Measurements from ENCODE around the gene ALK.

ALK gene

DNA sequence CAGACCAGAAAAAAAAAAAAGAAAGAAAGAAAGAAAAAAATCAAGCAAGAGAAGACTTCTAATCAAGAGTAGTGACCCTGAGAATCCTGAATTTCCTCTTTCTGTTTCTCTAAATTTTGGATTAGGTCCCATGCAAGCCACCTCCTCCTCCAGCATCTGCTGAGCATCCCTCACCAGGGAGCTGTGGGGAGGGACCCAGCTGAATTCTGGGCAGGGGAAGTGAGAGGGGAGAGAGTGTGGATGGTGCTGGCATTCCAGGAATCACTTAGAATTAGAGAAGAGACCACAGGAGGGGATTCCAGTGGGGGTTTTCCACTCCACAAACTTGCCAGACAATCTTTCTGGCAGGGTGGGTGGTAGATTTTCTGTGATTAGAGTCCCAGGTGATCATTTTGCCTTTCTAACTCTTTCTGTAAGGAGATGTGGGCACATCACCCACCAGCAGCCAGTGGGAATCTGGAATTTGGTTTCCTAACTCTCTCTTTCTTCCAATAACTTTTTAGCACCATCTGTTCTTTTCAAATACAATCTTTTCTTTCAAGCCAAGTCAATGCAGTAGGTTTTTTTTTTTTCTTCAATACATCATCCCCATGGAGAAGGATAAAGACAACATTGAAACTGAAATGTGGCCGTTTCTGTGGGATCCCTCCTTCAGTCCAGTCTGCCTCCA lies 526.9 kb downstream of the ALK start:
- DNase-seq, result no peak

DNA sequence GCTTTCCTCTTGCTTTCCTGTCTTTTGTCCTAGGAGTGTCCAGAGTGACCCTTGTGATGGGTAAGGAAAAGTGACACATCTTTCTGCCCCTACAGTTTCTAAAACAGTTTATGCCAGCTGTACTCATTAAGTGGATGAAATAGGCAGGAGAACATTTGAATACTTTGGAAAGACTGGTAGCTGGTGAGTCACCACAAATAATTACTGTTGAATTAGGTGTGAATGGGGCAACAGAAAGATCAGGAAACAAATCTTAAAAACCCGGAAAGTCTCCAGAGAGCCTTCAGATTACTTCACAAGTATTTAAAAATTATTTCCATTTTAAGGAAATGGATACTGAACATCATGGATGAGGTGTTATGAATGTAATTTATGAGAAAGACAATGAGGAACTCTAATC lies 527.7 kb downstream of the ALK start:
- DNase-seq, result no peak

DNA sequence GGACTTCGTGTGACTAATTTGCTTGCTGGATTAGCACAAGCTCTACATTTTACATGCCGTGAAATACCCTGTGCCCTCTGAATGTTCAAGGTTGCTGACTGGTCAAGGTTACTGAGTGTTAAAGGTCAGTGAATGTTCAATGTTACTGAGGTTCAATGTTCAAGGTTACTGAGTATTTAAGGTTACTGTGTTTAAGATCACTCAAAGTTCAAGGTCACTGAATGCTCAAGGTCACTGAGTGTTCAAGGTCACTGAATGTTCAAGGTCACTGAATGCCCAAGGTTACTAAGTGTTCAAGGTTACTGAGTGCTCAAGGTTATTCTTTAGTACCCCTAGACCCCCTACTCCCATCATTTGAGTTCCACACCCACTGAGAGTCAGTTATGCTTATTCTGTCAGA lies 528.6 kb downstream of the ALK start:
- no peak for DNase-seq

DNA sequence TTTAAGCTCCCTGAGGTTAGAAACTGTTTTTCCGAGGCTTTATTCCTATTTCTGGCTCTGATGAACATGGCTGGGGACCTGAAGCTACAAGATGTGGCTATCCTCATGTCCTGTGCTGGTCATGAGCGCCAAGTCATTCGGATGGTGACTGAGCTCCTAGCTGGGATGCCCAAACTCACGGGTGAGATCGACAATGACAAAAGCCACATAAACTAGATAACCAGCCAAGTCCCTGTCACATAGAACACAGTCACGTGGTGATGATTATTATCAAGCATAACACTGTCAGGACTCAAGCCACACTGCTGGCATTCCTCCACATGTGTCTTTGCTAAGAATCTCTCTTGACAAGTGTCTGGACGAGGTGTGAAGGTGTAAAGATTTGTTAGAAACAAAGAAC lies 531.2 kb downstream of the ALK start:
- DNase-seq, result no peak

DNA sequence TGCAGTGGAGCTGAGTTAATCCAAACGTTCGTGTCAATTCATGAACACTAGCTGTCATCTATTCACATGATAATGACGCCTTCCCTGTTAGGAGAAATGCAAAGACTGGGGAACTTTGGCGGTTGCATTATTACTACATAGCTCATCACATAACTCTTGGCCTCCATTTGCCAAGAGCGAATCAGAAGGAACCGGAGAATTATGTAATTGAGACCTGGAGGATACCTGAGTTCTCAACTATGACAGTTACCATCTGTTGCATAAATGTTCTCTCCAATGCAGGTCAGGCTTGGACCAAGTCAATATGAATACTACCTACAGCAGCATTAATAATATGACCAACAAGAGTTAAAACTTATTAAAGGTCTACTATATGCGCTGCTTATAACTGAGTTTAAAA lies 531.7 kb downstream of the ALK start:
- DNase-seq, result no peak

DNA sequence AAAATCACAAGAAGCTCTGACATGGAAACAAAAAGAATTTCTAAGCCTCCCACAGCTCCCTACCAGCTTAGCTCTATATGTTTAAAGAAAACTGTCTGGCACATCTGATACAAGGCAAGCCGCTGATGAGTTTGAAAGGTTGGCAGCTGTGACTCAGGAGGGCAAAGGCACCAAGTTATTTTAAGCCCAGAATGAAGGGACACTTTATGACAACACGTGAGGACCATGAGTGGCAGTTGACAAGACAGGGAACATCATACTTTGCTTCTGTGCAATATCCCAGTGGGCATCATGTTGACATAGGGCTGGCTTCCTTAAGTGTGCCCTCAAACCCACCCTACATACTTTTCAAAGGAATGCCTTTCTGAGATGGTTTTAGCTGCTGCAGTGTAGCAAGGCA lies 533.3 kb downstream of the ALK start:
- DNase-seq, result no peak

DNA sequence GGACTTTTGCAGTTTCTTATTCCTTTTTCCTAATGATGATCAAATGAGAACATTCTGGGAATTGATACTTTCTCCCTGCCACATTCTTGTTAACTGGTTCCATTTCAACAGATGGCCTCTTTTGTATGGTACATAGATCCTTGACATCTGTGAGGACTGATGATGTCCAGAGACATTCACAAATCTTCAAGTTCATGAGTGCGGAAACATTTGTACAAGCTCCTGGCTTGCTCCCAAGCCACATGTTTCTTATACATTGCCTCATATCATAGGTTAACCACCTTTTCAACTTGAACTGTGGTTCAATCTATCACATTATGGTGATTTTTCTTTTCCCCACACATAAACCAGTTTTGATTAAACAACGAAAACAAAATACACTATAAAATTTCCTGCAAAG lies 538.9 kb downstream of the ALK start:
- DNase-seq, result no peak

DNA sequence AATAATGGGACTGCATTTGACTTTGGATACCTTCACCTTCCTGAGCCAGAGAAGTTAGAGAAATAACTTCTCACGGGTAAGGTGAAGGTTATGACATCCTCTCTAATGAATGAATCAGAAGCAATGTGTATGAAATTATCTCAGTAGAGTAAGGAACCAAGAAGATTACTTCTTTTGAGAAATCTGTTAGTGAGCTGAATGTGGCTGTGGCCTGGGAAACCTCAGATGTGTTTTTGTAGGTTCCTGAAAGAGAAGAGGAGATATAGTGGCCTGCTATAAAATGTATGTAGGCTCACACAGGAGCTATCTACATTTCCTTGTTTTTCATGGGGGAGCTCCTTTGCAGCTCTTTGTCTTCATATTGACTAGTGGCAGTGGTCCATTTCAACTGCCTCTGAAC lies 543.6 kb downstream of the ALK start:
- DNase-seq, result no peak

DNA sequence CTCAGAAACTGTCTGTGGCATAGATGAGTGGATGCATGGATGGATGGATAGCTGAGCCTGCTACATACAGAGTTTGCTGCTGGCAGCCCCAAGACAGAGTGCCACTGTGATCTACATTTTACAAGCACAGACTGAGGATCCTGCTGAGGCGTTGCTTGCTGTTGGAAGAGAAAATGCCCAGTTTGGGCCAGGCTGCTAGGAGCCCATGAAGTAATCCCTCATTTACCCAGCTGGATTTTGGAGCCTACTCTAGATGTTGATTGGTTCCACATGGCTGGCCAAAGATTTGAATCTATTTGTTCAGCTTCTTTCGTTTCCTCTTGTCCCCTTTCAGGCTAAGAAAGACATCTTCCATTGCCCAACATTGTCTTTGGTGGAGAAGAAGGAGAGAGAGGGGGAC lies 544.8 kb downstream of the ALK start:
- DNase-seq, result no peak

DNA sequence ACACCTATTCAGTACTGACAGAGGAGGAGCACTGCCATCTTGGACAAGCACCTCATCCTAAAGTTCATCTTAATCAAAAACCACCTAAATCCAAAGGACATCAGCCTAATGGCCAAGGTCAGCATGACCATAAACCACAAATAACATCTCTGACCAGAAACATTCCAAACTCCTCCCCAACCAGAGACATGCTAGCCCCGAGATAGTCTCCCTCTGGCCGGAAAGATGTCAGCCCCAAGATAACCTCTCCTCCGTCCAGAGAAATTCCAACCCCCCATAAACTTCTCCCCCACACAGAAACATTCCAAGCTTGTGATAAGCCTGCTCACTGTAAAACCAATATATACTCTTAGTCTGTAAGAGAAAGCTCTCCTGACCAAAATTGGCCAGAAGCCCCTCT lies 545.5 kb downstream of the ALK start:
- no peak for DNase-seq

DNA sequence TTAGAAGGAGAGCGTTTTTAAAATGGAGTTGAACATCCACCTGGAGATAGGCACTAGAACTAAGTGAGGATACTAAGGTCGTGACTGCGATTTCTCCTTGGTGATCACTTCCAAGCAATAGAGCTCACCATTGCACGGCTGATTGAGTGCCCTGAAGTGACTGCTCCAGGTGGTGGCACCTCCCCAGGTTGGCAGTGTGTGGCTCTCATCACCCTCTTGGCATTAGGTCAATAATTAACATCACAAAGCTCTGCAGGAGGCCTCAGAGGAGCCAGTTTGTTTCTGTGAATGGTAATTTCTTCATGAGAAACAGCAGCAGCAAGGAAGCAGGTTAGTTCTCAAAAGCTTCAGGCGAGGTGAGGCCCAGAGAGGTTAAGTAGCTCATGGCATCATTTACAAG lies 546.6 kb downstream of the ALK start:
- DNase-seq, result no peak

DNA sequence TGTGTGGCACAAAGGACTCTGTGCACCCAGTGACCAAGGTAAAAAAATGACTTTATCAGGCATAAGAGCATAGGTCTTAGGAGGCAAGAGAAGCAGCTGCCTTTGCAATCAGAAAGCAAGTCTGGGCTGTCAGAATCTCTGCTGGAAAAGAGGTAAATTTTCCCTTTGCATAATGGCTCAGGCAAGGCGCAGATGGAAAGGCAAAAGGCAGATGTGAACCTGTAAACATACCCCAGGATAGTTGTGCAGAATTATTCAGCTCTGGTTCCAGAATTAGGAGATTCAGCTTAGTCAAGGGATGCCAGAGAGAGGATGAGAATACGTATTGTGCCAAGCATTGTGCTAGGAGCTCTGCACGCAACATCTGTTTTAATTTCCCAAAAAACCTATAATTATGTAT lies 547.5 kb downstream of the ALK start:
- no peak for DNase-seq

DNA sequence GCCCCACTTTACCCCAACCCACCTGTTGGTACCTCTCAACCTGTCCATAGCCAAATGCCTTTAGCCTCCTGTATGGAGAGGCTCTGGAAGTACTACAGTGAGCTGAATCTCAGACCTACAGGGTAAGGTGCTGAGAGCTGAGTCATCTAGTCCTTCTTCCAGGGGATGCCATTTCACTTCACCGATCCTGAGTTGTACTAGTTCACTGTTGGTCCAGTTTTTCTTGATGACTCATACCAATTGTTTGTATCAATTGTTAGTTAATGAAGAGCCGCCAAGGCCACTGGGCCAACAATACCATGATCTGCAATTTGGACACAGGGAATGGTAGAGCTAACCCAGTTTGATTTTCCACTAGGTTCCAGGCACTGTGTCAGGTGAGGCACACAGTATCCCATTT lies 549.2 kb downstream of the ALK start:
- DNase-seq, result no peak

DNA sequence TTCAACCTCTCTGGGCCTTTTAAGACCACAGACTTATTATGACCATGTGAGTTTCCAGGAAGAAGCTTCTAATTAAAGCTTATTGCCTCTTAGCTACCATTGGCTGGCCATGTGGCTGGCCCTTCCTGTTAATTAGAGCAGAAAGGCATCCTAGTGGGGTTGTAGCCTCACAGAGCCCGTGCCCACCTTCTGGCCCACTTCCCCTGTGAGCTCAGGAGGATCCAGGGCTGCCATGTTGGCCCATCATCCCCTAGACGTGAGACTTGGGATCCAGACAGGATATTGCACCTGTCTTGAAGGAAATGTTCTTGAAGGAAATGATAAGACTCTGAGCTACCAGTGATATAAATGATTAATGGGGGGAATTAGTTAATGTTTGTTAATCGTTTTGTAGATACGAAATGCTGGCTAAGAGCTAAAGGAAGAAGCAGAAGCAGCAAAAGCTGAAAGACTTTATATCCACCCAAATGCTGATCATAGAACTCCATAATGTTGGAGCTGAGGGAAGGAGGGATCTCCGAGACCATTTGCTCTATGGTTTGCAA lies 550.7 kb downstream of the ALK start:
- DNase-seq, result no peak

DNA sequence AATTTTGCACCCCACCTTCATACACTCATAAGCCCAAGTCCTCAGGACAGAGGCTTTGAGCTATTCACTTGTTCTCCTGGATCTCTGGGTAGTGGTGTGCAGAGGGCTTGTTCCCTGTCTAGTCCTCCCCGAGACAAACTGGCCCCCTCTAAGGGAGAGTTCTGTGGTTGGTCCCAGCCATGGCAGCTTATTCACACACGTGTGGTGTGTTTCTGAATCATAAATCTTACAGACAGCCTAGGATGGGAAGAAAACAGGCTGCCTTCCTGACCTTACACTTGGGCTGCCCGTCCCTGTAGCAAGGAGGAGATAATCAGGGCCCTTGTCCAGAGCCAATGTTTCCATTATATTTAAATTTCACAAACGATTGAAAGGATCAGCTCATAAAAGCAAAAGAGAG lies 551.2 kb downstream of the ALK start:
- DNase-seq, result no peak

DNA sequence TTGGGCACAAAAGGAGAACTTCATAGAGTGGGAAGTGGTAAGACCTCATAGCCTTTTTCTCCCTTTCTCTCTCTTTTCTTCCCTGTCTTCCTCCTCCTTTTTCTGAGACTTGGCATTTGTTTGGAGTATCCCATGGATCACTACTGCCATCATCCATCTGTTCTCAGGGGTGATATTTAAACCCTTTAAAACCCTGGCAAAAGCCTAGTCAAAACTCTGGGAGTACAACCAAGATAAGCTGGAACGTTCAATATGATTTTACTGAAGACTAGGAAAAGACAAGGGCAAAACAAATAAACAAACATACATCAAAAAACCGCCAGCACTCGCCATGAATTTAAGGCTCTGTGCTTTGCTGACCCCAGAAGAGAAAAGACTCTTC lies 552.7 kb downstream of the ALK start:
- DNase-seq, result no peak

DNA sequence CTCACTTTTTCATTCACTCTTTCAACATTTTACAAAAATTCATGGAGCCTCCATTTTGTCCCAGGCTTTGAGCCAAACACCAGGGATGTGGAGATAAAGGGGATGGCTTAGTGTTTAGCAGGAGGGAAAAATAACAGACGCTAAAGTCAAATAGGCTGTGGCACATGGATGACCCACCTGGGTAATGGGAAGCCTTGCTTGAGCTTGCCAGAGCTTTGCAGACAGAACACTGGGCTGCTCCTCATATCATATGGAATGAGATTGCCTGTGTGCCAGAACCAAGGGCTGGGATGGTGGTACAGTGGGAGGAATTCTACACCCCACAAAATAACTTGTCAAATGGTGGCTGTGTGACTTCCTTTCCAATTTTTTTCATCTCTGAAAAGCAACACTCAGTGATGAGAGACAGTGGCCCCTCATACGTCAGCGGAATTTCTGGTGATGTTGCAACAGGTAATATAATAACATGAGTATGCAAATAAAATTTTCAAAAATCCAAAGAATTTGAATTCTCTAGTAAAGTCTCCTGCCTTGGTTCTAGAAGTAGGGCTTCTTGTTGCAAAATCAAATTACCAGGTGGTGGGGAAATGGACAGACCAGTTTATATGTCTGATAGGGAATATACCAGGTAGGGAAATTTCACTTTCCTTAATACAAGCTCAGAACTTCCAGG lies 553.3 kb downstream of the ALK start:
- no peak for DNase-seq

DNA sequence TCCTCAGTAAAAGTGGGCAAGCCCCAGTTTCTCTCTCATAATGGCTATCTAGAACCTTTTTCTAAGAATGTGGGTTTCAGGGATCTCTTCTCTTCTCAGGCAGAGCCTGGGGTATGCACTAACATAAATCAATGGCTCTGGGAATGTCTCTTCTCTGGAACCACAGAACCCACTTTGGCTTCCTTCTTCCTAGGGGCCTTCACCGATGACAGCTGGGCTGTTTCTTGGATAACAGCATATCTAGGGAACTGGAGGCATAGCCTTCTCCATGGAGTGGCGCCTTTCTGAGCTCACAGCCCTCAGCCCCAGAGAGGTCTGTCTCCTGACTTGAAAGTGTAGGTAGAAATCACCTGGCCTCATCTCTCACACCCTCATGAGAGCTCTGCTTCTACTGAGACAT lies 558.3 kb downstream of the ALK start:
- no peak for DNase-seq

DNA sequence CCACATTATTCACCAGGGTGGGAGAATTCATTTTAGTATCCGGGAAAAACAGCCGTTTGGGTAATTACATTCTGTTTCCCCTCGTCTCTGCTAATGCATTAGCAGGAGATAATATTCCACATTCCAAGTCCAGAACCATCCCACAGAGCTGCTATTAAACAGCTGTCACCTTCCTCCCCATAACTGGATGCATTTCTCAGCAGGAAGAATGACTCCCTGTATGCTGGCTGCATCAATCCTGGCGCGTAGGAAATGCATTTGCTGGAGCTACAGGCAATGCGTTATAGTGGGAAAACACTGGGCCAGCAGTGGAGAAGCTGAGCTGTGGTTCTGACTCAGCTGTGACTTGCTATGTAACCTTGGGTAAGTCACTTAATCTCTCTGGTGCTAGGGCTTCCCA lies 560.2 kb downstream of the ALK start:
- DNase-seq, result no peak

DNA sequence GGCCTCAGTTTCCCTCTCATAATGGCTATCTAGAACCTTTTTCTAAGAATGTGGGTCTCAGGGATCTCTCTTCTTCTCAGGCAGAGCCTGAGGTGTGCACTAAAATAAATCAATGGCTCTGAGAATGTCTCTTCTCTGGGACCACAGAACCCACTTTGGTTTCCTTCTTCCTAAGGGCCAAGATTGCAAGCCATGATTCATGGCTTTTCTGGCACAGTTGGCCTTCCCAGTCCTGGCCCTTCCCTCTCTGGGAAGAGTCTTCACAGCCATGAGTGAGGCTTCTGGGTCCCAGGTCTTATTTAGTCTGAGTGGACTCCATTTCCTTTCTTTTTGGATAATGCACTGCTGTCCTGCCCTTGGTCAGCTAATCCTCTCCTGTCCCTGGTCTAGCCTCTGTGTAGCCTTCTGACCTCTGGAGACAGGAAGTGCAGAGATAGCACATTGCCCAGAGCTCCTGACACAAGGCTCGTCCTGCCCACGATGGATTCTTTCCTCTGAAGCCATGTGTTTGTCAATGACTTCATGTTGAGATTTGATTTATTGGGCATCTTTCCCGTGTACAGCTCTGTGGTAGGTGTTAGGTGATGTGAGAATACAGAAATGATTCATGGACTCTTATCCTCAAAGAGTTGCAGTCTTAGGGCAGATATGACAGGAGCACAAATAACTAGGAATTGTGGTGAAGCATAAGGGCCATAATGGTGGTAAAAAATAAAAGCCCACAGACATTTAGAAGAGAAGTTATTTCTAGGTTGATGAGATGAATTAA lies 561.2 kb downstream of the ALK start:
- no peak for DNase-seq

DNA sequence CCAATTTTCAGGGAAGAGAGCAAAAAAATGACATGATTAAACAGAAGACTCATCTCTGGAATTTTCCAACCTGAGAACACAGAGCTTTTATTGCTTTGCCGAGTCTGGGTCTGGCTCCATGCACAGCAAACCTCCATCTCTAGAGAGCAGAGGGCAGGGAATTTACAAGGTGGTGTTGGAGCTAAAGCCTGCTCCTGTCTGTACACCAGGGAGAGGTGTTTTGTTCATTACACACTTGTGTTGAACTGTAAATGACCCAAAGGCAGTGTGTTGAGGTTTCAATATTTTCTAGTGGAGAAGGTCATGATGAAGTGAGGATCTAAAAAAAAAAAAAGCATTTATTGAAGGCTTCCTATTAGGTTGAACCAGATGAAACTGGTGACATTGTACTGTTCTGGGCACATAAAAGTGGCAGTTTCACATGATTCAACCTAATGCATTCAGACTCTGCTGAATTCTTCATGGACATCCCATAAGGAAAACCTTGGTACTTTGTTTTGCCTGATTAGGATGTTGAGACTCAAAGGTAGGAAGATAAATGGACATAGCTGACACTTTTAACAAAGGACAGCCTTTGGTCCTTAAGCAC lies 567.9 kb downstream of the ALK start:
- no peak for DNase-seq

DNA sequence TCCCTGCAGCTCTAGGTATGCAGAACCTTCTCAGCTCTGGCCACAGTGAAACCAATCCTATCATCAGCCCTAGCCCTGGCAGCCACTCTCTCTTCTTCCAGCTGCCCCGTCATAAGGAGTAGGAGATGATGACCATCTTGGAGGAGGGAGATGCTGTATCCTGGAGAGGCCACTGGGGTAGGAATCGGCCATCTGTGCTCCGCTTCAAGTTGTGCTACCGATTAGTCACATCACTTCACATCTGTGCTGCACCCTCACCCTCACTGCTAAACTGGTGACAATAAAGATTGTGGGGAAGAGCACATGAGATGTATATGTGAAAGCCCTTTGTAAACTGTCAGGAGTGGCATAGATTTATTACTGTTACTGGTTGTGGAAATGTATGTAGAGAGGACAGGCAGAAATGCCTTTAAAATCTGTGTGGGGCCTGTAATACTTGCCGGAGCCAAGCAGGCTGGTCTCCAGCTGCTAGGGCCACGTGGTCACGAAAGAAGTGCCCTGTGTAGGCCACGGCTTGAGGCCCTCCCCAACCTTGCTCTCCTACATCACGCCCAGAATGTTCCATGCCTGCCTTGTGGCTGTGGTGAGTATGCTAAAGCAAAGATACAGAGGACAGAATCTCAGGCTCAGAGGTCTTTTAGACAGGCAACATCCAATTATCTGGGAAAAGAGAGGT lies 569.3 kb downstream of the ALK start:
- DNase-seq, result no peak

DNA sequence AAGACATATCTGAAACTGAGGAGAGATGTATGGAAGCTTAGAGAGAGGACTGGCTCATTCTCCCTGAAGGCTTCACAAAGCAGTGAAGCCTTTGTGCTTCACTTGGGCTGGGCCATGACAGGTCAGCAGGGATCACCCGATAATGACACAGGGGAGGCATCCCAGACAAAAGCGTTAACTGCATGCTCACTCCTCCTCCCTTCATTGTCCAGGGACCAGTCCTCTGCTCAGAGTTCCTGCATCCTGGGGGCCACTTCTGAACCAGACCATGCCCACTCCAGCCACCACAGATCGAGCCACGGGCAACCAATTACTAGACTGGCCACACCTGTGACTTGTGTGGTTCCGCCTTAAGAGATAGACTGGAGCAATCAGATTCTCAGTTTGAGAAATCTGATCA lies 570.1 kb downstream of the ALK start:
- DNase-seq, result no peak

All from activated CD4-positive, alpha-beta T cell treated with anti-CD3 and anti-CD28 coated beads, Interleukin-10, Interleukin-2, amounts not matched to agents 100 ng/mL and 50 ng/mL, durations not matched to agents 16 hours and 8 hours (primary cell).